ENCODE measurements around the gene MTHFD1L.
"Not testable (repeated sequence)": the region's sequence is repeated elsewhere in the genome, so short reads cannot be mapped to it uniquely, and the experiment has no call there.

The MTHFD1L gene

DNA sequence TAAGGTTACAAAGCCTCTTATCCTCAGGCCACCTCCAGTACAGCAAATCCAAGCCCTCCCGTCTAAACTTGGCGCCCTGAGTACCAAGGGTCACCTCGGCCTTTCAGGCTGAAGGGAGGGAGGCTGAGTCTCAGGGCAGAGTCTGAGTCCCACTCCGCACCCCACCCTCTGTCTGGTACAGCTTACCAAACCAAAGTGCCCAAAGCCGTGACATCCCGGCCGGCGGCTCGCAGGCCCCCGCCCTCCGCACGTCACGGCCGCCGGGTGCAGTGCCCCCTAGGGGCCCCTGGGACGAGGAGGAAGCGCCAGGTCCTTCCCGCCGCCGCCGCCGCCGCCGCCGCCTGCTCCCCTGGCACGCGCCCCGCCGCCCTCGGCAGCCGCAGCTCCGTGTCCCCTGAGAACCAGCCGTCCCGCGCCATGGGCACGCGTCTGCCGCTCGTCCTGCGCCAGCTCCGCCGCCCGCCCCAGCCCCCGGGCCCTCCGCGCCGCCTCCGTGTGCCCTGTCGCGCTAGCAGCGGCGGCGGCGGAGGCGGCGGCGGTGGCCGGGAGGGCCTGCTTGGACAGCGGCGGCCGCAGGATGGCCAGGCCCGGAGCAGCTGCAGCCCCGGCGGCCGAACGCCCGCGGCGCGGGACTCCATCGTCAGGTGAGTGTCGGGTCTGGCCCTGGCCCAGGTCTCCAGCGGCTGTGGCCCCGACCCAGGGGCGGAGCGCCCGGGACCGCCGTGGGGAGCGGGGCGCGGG is at the start of gene MTHFD1L:
Gene MTHFD1L, plus strand, starts transcription at position 297 of the 741 bp plus-strand sequence. Its CDS starts 121 bp downstream, at position 418.
- Mint-ChIP-seq H3K4me1 (peaks cover 28% of the 10 kb centered on the region), H3K36me3 (peaks cover 15% of the 10 kb centered on the region), H3K4me3 (peak within 1 kb of the TSS; percentile 87), H3K27ac (peak within 1 kb of the TSS; percentile 61), H3K9me3 (no peaks in the 10 kb centered on the region)
- DNase-seq (ENCODE audit: low spot score in 2 of 2), result peak; percentile 67 to 87
- peak; percentile 87 for ATAC-seq

- peaks cover 30% of the 10 kb centered on the region for H3K4me1 Mint-ChIP-seq
- not testable (repeated sequence) for H3K27ac Mint-ChIP-seq; H3K9me3 Mint-ChIP-seq; ATAC-seq; H3K36me3 Mint-ChIP-seq; H3K4me3 Mint-ChIP-seq; DNase-seq (ENCODE audit: low spot score in 2 of 2)
Observed at GRCh38 chr6:150816554-150816953, 48.9 kb upstream of the MTHFD1L start.

- peaks cover 5% of the 10 kb centered on the region for H3K36me3 Mint-ChIP-seq
- no peak overlapping the region for H3K27ac Mint-ChIP-seq
- ATAC-seq, result no peak
- no peak overlapping the region for H3K4me3 Mint-ChIP-seq
- no peaks in the 10 kb centered on the region for H3K9me3 Mint-ChIP-seq
- DNase-seq (ENCODE audit: low spot score in 2 of 2), result no peak
- H3K4me1 Mint-ChIP-seq, result no peaks in the 10 kb centered on the region
Observed at GRCh38 chr6:150822932-150823331, 42.6 kb upstream of the MTHFD1L start.

- Mint-ChIP-seq H3K27ac (no peak overlapping the region), H3K4me3 (no peak overlapping the region), H3K9me3 (no peaks in the 10 kb centered on the region), H3K4me1 (no peaks in the 10 kb centered on the region), H3K36me3 (peaks cover 4% of the 10 kb centered on the region)
- DNase-seq (ENCODE audit: low spot score in 2 of 2) (no peak), ATAC-seq (no peak)
Observed at GRCh38 chr6:150826788-150827187, 38.7 kb upstream of the MTHFD1L start.

GRCh38 chr6:150828107-150828506 is 37.4 kb upstream of the MTHFD1L start:
- DNase-seq (ENCODE audit: low spot score in 2 of 2); H3K4me3 Mint-ChIP-seq; H3K9me3 Mint-ChIP-seq; H3K36me3 Mint-ChIP-seq; H3K27ac Mint-ChIP-seq; ATAC-seq; H3K4me1 Mint-ChIP-seq: not testable (repeated sequence)

DNA sequence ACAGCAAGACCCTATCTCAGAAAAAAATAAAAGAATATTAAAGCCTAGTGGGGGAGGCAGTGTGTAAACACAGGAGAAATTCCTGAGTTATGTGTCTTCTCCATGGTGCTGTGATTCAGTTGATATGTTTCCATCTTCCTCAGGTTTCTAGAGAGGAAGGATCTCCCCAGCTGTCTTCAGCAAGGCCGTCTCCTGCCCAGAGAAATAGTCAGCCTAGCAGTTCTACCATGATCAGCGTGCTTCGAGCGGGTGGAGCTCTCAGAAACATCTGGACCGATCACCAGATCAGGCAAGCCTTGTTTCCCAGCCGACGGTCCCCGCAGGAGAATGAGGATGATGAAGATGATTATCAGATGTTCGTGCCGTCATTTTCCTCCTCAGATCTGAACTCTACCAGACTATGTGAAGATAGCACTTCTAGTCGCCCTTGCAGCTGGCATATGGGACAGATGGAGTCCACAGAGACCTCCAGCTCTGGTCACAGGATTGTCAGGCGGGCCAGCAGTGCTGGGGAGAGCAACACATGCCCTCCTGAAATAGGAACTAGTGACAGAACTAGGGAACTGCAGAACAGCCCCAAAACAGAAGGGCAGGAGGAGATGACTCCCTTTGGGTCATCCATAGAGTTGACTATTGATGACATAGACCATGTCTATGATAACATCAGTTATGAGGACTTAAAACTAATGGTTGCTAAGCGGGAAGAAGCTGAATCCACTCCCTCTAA is 34.9 kb upstream of the MTHFD1L start:
- ATAC-seq, result no peak
- no peak overlapping the region for H3K4me3 Mint-ChIP-seq
- no peaks in the 10 kb centered on the region for H3K9me3 Mint-ChIP-seq
- peaks cover 4% of the 10 kb centered on the region for H3K36me3 Mint-ChIP-seq
- no peak for DNase-seq (ENCODE audit: low spot score in 2 of 2)
- H3K4me1 Mint-ChIP-seq, result no peaks in the 10 kb centered on the region
- H3K27ac Mint-ChIP-seq, result no peak overlapping the region

- Mint-ChIP-seq H3K4me3 (no peak overlapping the region), H3K27ac (no peak overlapping the region), H3K9me3 (no peaks in the 10 kb centered on the region), H3K4me1 (no peaks in the 10 kb centered on the region), H3K36me3 (peaks cover 4% of the 10 kb centered on the region)
- no peak for DNase-seq (ENCODE audit: low spot score in 2 of 2)
- ATAC-seq, result no peak
Observed at GRCh38 chr6:150831577-150831976, 33.9 kb upstream of the MTHFD1L start.

GRCh38 chr6:150835620-150836019 is 29.9 kb upstream of the MTHFD1L start:
- no peaks in the 10 kb centered on the region for H3K9me3 Mint-ChIP-seq
- no peaks in the 10 kb centered on the region for H3K4me1 Mint-ChIP-seq
- DNase-seq (ENCODE audit: low spot score in 2 of 2) (no peak), ATAC-seq (peak; percentile 45)
- H3K36me3 Mint-ChIP-seq, result peaks cover 11% of the 10 kb centered on the region
- H3K4me3 Mint-ChIP-seq, result no peak overlapping the region
- H3K27ac Mint-ChIP-seq, result no peak overlapping the region

- peaks cover 8% of the 10 kb centered on the region for H3K36me3 Mint-ChIP-seq
- no peaks in the 10 kb centered on the region for H3K9me3 Mint-ChIP-seq
- no peak overlapping the region for H3K4me3 Mint-ChIP-seq
- no peak for DNase-seq (ENCODE audit: low spot score in 2 of 2)
- ATAC-seq, result no peak
- no peaks in the 10 kb centered on the region for H3K4me1 Mint-ChIP-seq
- no peak overlapping the region for H3K27ac Mint-ChIP-seq
Observed at GRCh38 chr6:150840185-150840584, 25.3 kb upstream of the MTHFD1L start.

DNA sequence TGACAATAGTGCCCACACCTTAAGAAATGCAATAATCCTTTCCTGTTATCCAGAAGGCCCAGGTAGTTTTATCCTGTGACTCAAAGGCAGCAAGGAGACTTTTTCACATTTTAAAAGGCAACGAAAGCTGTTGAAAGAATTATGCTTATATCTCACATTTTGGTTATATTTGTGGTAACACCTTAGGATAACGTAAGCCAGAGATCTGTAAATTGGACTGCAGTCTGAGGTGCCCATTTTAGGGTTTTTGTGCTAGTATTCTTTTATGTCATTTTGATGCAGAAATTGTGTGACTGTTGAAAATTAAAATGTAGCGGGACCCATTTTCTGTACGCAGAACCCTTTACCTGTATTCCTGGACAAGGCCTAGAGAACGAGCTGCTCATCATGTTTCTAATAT is 24.3 kb upstream of the MTHFD1L start:
- no peak for DNase-seq (ENCODE audit: low spot score in 2 of 2)
- no peaks in the 10 kb centered on the region for H3K4me1 Mint-ChIP-seq
- peaks cover 8% of the 10 kb centered on the region for H3K36me3 Mint-ChIP-seq
- ATAC-seq, result no peak
- H3K27ac Mint-ChIP-seq, result no peak overlapping the region
- H3K9me3 Mint-ChIP-seq, result no peaks in the 10 kb centered on the region
- no peak overlapping the region for H3K4me3 Mint-ChIP-seq

GRCh38 chr6:150841697-150842096 is 23.8 kb upstream of the MTHFD1L start:
- DNase-seq (ENCODE audit: low spot score in 2 of 2) (no peak), ATAC-seq (no peak)
- Mint-ChIP-seq H3K36me3 (peaks cover 8% of the 10 kb centered on the region), H3K27ac (no peak overlapping the region), H3K9me3 (no peaks in the 10 kb centered on the region), H3K4me3 (no peak overlapping the region), H3K4me1 (no peaks in the 10 kb centered on the region)

DNA sequence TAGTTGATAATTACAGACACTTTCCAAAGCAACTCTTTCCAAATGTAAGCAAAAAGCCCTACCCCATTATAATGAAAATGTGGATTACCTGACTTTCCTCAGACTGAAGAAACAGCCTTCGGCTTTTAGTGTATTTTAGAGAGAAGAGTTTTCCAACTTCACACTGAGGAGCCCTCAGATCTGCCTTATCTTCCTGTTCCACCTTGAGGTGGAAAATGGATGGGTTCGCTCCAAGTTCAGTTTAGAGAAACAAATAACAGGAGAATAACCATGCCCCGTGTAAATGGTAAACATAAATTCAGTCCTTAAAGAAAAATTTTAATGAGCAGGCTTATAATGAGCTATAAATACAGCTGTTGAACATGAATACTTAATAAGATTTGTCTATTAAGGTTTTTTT is 21.1 kb upstream of the MTHFD1L start:
- ATAC-seq, result no peak
- Mint-ChIP-seq H3K27ac (no peak overlapping the region), H3K4me3 (no peak overlapping the region), H3K9me3 (no peaks in the 10 kb centered on the region), H3K36me3 (peaks cover 8% of the 10 kb centered on the region), H3K4me1 (no peaks in the 10 kb centered on the region)
- no peak for DNase-seq (ENCODE audit: low spot score in 2 of 2)

DNA sequence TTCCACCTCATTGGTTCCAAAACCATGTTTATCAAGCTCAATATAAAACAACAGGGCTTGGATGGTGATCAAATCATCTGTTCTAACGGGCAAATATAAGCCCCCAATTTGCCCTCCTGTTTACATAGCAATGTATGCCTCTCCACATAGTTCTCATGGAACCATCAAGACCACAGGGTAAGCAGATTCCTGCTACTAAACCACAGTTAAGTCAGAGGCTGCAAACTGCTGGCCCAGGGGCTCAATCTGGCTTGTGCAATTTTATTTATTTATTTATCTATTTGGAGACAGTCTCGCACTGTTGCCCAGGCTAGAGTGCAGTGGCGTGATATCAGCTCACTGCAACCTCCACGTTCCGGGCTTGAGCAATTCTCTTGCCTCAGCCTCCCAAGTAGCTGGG is 18.9 kb upstream of the MTHFD1L start:
- Mint-ChIP-seq H3K27ac (no peak overlapping the region), H3K9me3 (no peaks in the 10 kb centered on the region), H3K4me3 (no peak overlapping the region), H3K4me1 (no peaks in the 10 kb centered on the region), H3K36me3 (no peaks in the 10 kb centered on the region)
- no peak for ATAC-seq
- no peak for DNase-seq (ENCODE audit: low spot score in 2 of 2)

- H3K4me1 Mint-ChIP-seq, result no peaks in the 10 kb centered on the region
- H3K27ac Mint-ChIP-seq, result no peak overlapping the region
- no peaks in the 10 kb centered on the region for H3K9me3 Mint-ChIP-seq
- H3K36me3 Mint-ChIP-seq, result no peaks in the 10 kb centered on the region
- no peak overlapping the region for H3K4me3 Mint-ChIP-seq
- ATAC-seq (no peak), DNase-seq (ENCODE audit: low spot score in 2 of 2) (no peak)
Observed at GRCh38 chr6:150848400-150848799, 17.1 kb upstream of the MTHFD1L start.

- not testable (repeated sequence) for H3K4me3 Mint-ChIP-seq
Observed at GRCh38 chr6:150854392-150854791, 11.1 kb upstream of the MTHFD1L start.

DNA sequence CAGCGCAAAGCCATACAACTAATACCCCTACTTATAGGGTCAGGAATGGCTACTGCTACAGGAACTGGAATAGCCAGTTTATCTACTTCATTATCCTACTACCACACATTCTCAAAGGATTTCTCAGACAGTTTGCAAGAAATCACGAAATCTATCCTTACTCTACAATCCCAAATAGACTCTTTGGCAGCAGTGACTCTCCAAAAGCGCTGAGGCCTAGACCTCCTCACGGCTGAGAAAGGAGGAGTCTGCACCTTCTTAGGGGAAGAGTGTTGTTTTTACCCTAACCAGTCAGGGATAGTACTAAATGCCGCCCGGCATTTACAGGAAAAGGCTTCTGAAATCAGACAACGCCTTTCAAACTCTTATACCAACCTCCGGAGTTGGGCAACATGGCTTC is 10.3 kb upstream of the MTHFD1L start:
- not testable (repeated sequence) for ATAC-seq; H3K36me3 Mint-ChIP-seq; DNase-seq (ENCODE audit: low spot score in 2 of 2); H3K9me3 Mint-ChIP-seq; H3K4me1 Mint-ChIP-seq; H3K4me3 Mint-ChIP-seq; H3K27ac Mint-ChIP-seq

More at GRCh38 chr6:150854392-150854791, 11.1 kb upstream of the MTHFD1L start:
- ATAC-seq; DNase-seq (ENCODE audit: low spot score in 2 of 2); H3K27ac Mint-ChIP-seq; H3K4me1 Mint-ChIP-seq; H3K36me3 Mint-ChIP-seq; H3K9me3 Mint-ChIP-seq: not testable (repeated sequence)

All from stimulated activated effector memory CD8-positive, alpha-beta T cell treated with anti-CD3 and anti-CD28 coated beads, Interleukin-12 subunit alpha, Interleukin-12 subunit beta, amount 100 ng/mL, for 72 hours (primary cell).